Measurements from ENCODE around the gene VAC14. TPM values are rescaled to one million over a fixed set of nuclear protein-coding genes. Genes with fewer than 3 reads are reported as not detected.

VAC14 gene
- total and polyA plus RNA-seq, 2 experiments from 2014 or later = 42.3 to 77.7 TPM

DNA sequence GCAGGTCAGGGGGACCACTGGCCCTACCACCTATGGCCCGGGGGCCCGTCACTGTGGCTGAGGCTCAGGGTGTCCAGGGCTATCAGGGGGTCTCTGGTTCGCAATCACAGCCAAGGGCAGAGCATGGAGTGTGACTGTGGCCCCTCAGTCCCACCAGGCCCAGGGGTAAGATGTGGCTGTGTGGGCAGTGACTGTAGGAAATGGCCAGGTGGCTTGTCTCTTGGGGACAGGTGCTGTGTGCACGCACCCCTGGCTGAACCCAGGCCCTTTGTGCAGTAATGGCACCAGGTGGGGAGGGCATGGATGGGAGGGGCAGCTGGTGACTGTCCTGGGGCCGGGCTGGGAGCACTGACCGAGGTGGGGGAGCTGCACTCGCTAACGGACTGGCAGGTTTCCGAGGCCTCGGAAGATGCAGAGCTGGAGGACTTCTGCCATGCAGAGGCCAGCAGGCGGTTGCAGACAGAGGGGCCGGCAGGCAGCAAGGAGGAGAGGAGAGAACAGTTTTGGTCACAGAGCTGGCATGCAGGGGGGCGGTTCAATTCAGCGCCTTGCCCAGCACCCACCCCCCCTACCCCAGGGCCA lies 135.8 kb downstream of the VAC14 start:
- no peak for ATAC-seq

More for the DNA sequence above, 135.8 kb downstream of the VAC14 start:
- Histone ChIP-seq H3F3A (replicated peaks; ENCODE audit: low read depth) (0 out of 2 replicates have a peak, but pooled peaks cover 8% of the 10 kb centered on the region), H3K9me2 (ENCODE audit: insufficient read depth) (no peaks in the 10 kb centered on the region), H2AFZ (no peak overlapping the region), H3K4me1 (ENCODE audit: insufficient read depth) (peaks cover 7% of the 10 kb centered on the region), H3K79me2 (replicated peaks; ENCODE audit: insufficient read depth) (no peaks in the 10 kb centered on the region), H4K20me1 (replicated peaks; ENCODE audit: insufficient read depth) (no peaks in the 10 kb centered on the region; the same call in 1 of the 2 replicates), H3K36me3 (ENCODE audit: insufficient read depth) (no peaks in the 10 kb centered on the region; the same call in 1 of the 2 replicates), H3K27ac (ENCODE audit: low read depth) (no peak overlapping the region), H3K27me3 (ENCODE audit: insufficient read depth) (no peaks in the 10 kb centered on the region), H3K4me2 (no peak overlapping the region), H3K4me3 (no peak overlapping the region)
- no peak overlapping the region for H3K4me3 Mint-ChIP-seq
- no peak overlapping the region for H3K27ac Mint-ChIP-seq
- H3K9me3 Mint-ChIP-seq = peaks cover 14% of the 10 kb centered on the region; the same call in 2 of the 3 replicates
- H3K36me3 Mint-ChIP-seq (ENCODE audit: low read depth) = peaks cover 45% of the 10 kb centered on the region
- no peak for DNase-seq (ENCODE audit: low spot score)
- peaks cover 20% of the 10 kb centered on the region for H3K4me1 Mint-ChIP-seq
- peaks cover 5% of the 10 kb centered on the region for H3K27me3 Mint-ChIP-seq (ENCODE audit: insufficient read depth, low read depth, poor library complexity)
- no peak for TF ChIP-seq JUNB (IDR thresholded peaks at IDR 0.05; ENCODE audit: unreplicated experiment)
- no peak for TF ChIP-seq ZNF331 (CRISPR knock-in tag; IDR thresholded peaks at IDR 0.05; ENCODE audit: low read depth)
- TF ChIP-seq, protein P1, sequence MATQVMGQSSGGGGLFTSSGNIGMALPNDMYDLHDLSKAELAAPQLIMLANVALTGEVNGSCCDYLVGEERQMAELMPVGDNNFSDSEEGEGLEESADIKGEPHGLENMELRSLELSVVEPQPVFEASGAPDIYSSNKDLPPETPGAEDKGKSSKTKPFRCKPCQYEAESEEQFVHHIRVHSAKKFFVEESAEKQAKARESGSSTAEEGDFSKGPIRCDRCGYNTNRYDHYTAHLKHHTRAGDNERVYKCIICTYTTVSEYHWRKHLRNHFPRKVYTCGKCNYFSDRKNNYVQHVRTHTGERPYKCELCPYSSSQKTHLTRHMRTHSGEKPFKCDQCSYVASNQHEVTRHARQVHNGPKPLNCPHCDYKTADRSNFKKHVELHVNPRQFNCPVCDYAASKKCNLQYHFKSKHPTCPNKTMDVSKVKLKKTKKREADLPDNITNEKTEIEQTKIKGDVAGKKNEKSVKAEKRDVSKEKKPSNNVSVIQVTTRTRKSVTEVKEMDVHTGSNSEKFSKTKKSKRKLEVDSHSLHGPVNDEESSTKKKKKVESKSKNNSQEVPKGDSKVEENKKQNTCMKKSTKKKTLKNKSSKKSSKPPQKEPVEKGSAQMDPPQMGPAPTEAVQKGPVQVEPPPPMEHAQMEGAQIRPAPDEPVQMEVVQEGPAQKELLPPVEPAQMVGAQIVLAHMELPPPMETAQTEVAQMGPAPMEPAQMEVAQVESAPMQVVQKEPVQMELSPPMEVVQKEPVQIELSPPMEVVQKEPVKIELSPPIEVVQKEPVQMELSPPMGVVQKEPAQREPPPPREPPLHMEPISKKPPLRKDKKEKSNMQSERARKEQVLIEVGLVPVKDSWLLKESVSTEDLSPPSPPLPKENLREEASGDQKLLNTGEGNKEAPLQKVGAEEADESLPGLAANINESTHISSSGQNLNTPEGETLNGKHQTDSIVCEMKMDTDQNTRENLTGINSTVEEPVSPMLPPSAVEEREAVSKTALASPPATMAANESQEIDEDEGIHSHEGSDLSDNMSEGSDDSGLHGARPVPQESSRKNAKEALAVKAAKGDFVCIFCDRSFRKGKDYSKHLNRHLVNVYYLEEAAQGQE (IDR thresholded peaks at IDR 0.05; ENCODE audit: unreplicated experiment) = no peak
- no peak for TF ChIP-seq EZH2 (IDR thresholded peaks at IDR 0.05; ENCODE audit: low read depth, unreplicated experiment)
- no peak for TF ChIP-seq NANOG (IDR thresholded peaks at IDR 0.05; ENCODE audit: borderline replicate concordance)
- TF ChIP-seq, protein P2, sequence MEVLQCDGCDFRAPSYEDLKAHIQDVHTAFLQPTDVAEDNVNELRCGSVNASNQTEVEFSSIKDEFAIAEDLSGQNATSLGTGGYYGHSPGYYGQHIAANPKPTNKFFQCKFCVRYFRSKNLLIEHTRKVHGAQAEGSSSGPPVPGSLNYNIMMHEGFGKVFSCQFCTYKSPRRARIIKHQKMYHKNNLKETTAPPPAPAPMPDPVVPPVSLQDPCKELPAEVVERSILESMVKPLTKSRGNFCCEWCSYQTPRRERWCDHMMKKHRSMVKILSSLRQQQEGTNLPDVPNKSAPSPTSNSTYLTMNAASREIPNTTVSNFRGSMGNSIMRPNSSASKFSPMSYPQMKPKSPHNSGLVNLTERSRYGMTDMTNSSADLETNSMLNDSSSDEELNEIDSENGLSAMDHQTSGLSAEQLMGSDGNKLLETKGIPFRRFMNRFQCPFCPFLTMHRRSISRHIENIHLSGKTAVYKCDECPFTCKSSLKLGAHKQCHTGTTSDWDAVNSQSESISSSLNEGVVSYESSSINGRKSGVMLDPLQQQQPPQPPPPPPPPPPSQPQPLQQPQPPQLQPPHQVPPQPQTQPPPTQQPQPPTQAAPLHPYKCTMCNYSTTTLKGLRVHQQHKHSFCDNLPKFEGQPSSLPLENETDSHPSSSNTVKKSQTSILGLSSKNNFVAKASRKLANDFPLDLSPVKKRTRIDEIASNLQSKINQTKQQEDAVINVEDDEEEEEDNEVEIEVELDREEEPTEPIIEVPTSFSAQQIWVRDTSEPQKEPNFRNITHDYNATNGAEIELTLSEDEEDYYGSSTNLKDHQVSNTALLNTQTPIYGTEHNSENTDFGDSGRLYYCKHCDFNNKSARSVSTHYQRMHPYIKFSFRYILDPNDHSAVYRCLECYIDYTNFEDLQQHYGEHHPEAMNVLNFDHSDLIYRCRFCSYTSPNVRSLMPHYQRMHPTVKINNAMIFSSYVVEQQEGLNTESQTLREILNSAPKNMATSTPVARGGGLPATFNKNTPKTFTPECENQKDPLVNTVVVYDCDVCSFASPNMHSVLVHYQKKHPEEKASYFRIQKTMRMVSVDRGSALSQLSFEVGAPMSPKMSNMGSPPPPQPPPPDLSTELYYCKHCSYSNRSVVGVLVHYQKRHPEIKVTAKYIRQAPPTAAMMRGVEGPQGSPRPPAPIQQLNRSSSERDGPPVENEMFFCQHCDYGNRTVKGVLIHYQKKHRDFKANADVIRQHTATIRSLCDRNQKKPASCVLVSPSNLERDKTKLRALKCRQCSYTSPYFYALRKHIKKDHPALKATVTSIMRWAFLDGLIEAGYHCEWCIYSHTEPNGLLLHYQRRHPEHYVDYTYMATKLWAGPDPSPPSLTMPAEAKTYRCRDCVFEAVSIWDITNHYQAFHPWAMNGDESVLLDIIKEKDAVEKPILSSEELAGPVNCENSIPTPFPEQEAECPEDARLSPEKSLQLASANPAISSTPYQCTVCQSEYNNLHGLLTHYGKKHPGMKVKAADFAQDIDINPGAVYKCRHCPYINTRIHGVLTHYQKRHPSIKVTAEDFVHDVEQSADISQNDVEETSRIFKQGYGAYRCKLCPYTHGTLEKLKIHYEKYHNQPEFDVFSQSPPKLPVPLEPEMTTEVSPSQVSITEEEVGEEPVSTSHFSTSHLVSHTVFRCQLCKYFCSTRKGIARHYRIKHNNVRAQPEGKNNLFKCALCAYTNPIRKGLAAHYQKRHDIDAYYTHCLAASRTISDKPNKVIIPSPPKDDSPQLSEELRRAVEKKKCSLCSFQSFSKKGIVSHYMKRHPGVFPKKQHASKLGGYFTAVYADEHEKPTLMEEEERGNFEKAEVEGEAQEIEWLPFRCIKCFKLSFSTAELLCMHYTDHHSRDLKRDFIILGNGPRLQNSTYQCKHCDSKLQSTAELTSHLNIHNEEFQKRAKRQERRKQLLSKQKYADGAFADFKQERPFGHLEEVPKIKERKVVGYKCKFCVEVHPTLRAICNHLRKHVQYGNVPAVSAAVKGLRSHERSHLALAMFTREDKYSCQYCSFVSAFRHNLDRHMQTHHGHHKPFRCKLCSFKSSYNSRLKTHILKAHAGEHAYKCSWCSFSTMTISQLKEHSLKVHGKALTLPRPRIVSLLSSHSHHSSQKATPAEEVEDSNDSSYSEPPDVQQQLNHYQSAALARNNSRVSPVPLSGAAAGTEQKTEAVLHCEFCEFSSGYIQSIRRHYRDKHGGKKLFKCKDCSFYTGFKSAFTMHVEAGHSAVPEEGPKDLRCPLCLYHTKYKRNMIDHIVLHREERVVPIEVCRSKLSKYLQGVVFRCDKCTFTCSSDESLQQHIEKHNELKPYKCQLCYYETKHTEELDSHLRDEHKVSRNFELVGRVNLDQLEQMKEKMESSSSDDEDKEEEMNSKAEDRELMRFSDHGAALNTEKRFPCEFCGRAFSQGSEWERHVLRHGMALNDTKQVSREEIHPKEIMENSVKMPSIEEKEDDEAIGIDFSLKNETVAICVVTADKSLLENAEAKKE (CRISPR knock-in tag; IDR thresholded peaks at IDR 0.05) = no peak
- TF ChIP-seq POLR2AphosphoS5 (IDR thresholded peaks at IDR 0.05; ENCODE audit: low read depth) = no peak
- no peak for TF ChIP-seq ZNF114 (CRISPR knock-in tag; IDR thresholded peaks at IDR 0.05)

All from GM23338 (cell line).